HepG2 (cell line): ENCODE measurements around the gene ASB16. TPM values are rescaled to one million over a fixed set of nuclear protein-coding genes. Genes with fewer than 3 reads are reported as not detected.
A peak's percentile ranks its signal among the peaks of the same experiment; 100 is the strongest.

Experiments used
- CBX1 ChIP-seq: IDR thresholded peaks from one replicate; pipeline ENCODE4 v1.6.1; 2016; ENCODE audit warnings: antibody characterized with exemption, low read depth
- CTCF ChIP-seq: sonication (generic); formaldehyde crosslinking; IDR thresholded peaks from 2 replicates; pipeline ENCODE4 v1.5.0; 2020; ENCODE audit warnings: mild to moderate bottlenecking, missing genetic modification reagents, moderate library complexity
- GTF2F1 ChIP-seq: fragments of 150-350 bp; IDR thresholded peaks from 2 replicates; pipeline ENCODE4 v1.6.1; 2014; ENCODE audit warnings: low read length
- HDAC6 ChIP-seq: fragments of 200-600 bp; sonication (generic); IDR thresholded peaks from 2 replicates; pipeline ENCODE4 v1.7.0; 2017; ENCODE audit warnings: mild to moderate bottlenecking, antibody characterized with exemption, low read length, low read depth
- HNRNPL ChIP-seq: fragments of 200-400 bp; formaldehyde crosslinking; IDR thresholded peaks from 2 replicates; pipeline ENCODE4 v1.6.1; 2017; ENCODE audit warnings: mild to moderate bottlenecking, low read depth, low read length
- IRF9 ChIP-seq: sonication (generic); formaldehyde crosslinking; IDR thresholded peaks from 2 replicates; pipeline ENCODE4 v1.8.0; 2022; ENCODE audit warnings: missing genetic modification reagents, mild to moderate bottlenecking, borderline replicate concordance
- MAZ ChIP-seq, 2 experiments: sonication (generic) in 1 of 2; formaldehyde crosslinking in 1 of 2; IDR thresholded peaks; 2 replicates each; pipeline versions ENCODE4 v1.5.0 to v1.6.1; 2012 to 2020; ENCODE audit warnings: low read depth in 2 of 2, mild to moderate bottlenecking in 2 of 2, borderline replicate concordance in 1 of 2, improper control_type of control experiment in 1 of 2, low read length in 1 of 2, missing genetic modification reagents in 1 of 2, moderate library complexity in 1 of 2
- NFYB ChIP-seq: sonication (generic); formaldehyde crosslinking; IDR thresholded peaks from 2 replicates; pipeline ENCODE4 v1.4.0; 2020; ENCODE audit warnings: missing genetic modification reagents
- PATZ1 ChIP-seq: sonication (generic); formaldehyde crosslinking; IDR thresholded peaks from 2 replicates; pipeline ENCODE4 v1.4.0; 2020; ENCODE audit warnings: missing genetic modification reagents
- TCF7 ChIP-seq: sonication (generic); IDR thresholded peaks from 2 replicates; pipeline ENCODE4 v1.6.1; 2016; ENCODE audit warnings: antibody characterized with exemption, low read depth
- ZNF232 ChIP-seq: sonication (generic); formaldehyde crosslinking; IDR thresholded peaks from 2 replicates; pipeline ENCODE4 v1.4.0; 2020; ENCODE audit warnings: missing genetic modification reagents, borderline replicate concordance
- ZNF235 ChIP-seq: sonication (generic); formaldehyde crosslinking; IDR thresholded peaks from 2 replicates; pipeline ENCODE4 v1.8.1; 2023; ENCODE audit warnings: mild to moderate bottlenecking, missing genetic modification reagents, borderline replicate concordance
- ZNF264 ChIP-seq: sonication (generic); formaldehyde crosslinking; IDR thresholded peaks from 2 replicates; pipeline ENCODE4 v1.4.0; 2020; ENCODE audit warnings: missing genetic modification reagents
- ZNF296 ChIP-seq: sonication (generic); formaldehyde crosslinking; conservative IDR thresholded peaks from 2 replicates; pipeline ENCODE4 v1.5.0; 2020; ENCODE audit warnings: mild to moderate bottlenecking, missing genetic modification reagents
- ZNF33B ChIP-seq: sonication (generic); formaldehyde crosslinking; IDR thresholded peaks from 2 replicates; pipeline ENCODE4 v1.5.1; 2020; ENCODE audit warnings: mild to moderate bottlenecking, missing genetic modification reagents
- ZNF446 ChIP-seq: sonication (generic); formaldehyde crosslinking; IDR thresholded peaks from 2 replicates; pipeline ENCODE4 v1.5.0; 2020; ENCODE audit warnings: mild to moderate bottlenecking, missing genetic modification reagents
- ZNF558 ChIP-seq: sonication (generic); formaldehyde crosslinking; IDR thresholded peaks from 2 replicates; pipeline ENCODE4 v1.9.0; 2022; ENCODE audit warnings: mild to moderate bottlenecking, missing genetic modification reagents, borderline replicate concordance
- ZNF598 ChIP-seq: sonication (generic); formaldehyde crosslinking; IDR thresholded peaks from 2 replicates; pipeline ENCODE4 v1.5.1; 2020; ENCODE audit warnings: mild to moderate bottlenecking, missing genetic modification reagents, borderline replicate concordance
- ZNF775 ChIP-seq: sonication (generic); formaldehyde crosslinking; IDR thresholded peaks from 2 replicates; pipeline ENCODE4 v1.4.0; 2020; ENCODE audit warnings: missing genetic modification reagents, mild to moderate bottlenecking, moderate library complexity, borderline replicate concordance
- ZNF879 ChIP-seq: sonication (generic); formaldehyde crosslinking; IDR thresholded peaks from 2 replicates; pipeline ENCODE4 v1.8.1; 2023; ENCODE audit warnings: missing genetic modification reagents
- ZSCAN22 ChIP-seq: sonication (generic); formaldehyde crosslinking; IDR thresholded peaks from 2 replicates; pipeline ENCODE4 v1.4.0; 2020; ENCODE audit warnings: mild to moderate bottlenecking, missing genetic modification reagents
- ZXDC ChIP-seq: sonication (generic); formaldehyde crosslinking; IDR thresholded peaks from 2 replicates; pipeline ENCODE4 v1.5.0; 2020; ENCODE audit warnings: mild to moderate bottlenecking, missing genetic modification reagents
- polyA plus RNA-seq, 8 experiments: library from polyadenylated mRNA; depleted of rRNA in 3 of 8; stranded (reverse) in 7 of 8; unstranded in 1 of 8; fragments of >200 nt; fragmentation: Illumina TruSeq in 4 of 8; extraction: Trizol in 4 of 8; gene quantifications; 2 replicates each; pipeline versions ENCODE4 v1.2.1 to v1.2.3, GENCODE V29; 2011 to 2016; ENCODE audit warnings: low read depth in 4 of 8, missing spikeins in 1 of 8, mixed read lengths in 1 of 8; ENCODE audit not compliant: insufficient read depth in 1 of 8
- total RNA-seq, 5 experiments: library from RNA; depleted of rRNA; stranded (reverse); fragments of >200 nt; fragmentation: Illumina TruSeq; extraction: Trizol; gene quantifications; 2 replicates each; pipeline ENCODE4 v1.2.3, GENCODE V29; 2016; ENCODE audit warnings: low read depth in 1 of 5

Gene ASB16
- total and polyA plus RNA-seq, 2 of the 13 experiments (the other 11 are each of a cell fraction or from before 2014, with no cell fraction given) = 0.07 TPM; not detected in 1

GRCh38 chr17:44122816-44123355, 47.6 kb upstream of the ASB16 start (continued):
- no peak for TF ChIP-seq MAZ (IDR thresholded peaks at IDR 0.05; ENCODE audit: borderline replicate concordance, low read depth, low read length)
- no peak; the same call in 1 of the 2 replicates for TF ChIP-seq MAZ (CRISPR knock-in tag; IDR thresholded peaks at IDR 0.05; ENCODE audit: low read depth)
- no peak for TF ChIP-seq ZNF879
- peak; percentile 65; the same call in 1 of the 2 replicates for TF ChIP-seq ZNF598 (CRISPR knock-in tag)
- TF ChIP-seq IRF9 (CRISPR knock-in tag) = no peak
- peak; percentile 56; the same call in 1 of the 2 replicates for TF ChIP-seq ZNF33B
- TF ChIP-seq HDAC6 = no peak
- no peak for TF ChIP-seq ZNF296 (CRISPR knock-in tag)
- TF ChIP-seq ZNF232 (CRISPR knock-in tag) = no peak
- no peak for TF ChIP-seq NFYB
- TF ChIP-seq ZNF264 = no peak
- peak; percentile 28; the same call in 1 of the 2 replicates for TF ChIP-seq PATZ1 (CRISPR knock-in tag)
- no peak for TF ChIP-seq ZXDC (CRISPR knock-in tag)
- TF ChIP-seq ZNF235 (CRISPR knock-in tag) = no peak
- no peak for TF ChIP-seq ZNF558 (CRISPR knock-in tag)
- 0 out of 2 replicates have a peak, but pooled peaks have one; percentile 42 for TF ChIP-seq ZNF775 (CRISPR knock-in tag)
- TF ChIP-seq CBX1 = no peak
- TF ChIP-seq ZNF446 (CRISPR knock-in tag) = no peak; the same call in 1 of the 2 replicates
- peak; percentile 24; the same call in 1 of the 2 replicates for TF ChIP-seq CTCF
- TF ChIP-seq TCF7 = no peak
- TF ChIP-seq ZSCAN22 (CRISPR knock-in tag) = no peak
- TF ChIP-seq GTF2F1 = no peak
- no peak for TF ChIP-seq HNRNPL
